Gastroesophageal sphincter (tissue), 3 donors: ENCODE results near the gene MAPK11.
"Not testable (repeated sequence)": the region's sequence is repeated elsewhere in the genome, so short reads cannot be mapped to it uniquely, and the experiment has no call there.

ENCODE experiments used
- EP300 ChIP-seq: sonication (generic); formaldehyde crosslinking; IDR thresholded peaks from one replicate; pipeline ENCODE4 v1.6.1; 2017; ENCODE audit warnings: antibody characterized with exemption, mild to moderate bottlenecking
- POLR2AphosphoS5 ChIP-seq: sonication (generic); formaldehyde crosslinking; IDR thresholded peaks from one replicate; pipeline ENCODE4 v1.6.1; 2017; ENCODE audit warnings: antibody characterized with exemption
- TF ChIP-seq, protein P1 (sequence below), 4 experiments: fragments of 200-600 bp in 2 of 4; fragments of 450-650 bp in 2 of 4; sonication (generic) in 1 of 4; IDR thresholded peaks; one replicate each; pipeline ENCODE4 v1.5.1; 2017 to 2019; ENCODE audit warnings: antibody characterized with exemption in 4 of 4, mild to moderate bottlenecking in 2 of 4, moderate library complexity in 2 of 4

DNA sequence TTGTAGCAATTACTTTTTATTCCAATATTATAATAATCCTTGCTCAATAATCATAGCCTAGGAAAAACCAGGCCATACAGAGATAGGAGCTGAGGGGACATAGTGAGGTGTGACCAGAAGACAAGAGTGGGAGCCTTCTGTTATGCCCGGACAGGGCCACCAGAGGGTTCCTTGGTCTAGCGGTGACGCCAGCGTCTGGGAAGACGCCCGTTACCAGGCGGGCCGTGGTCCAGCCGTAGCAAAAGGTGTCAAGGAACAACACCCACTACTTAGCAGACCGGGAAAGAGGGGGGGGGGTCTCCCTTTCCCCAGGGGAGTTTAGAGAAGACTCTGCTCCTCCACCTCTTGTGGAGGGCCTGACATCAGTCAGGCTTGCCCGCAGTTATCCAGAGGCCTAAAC is 3.2 kb upstream of the MAPK11 start:
- TF ChIP-seq, protein P1, sequence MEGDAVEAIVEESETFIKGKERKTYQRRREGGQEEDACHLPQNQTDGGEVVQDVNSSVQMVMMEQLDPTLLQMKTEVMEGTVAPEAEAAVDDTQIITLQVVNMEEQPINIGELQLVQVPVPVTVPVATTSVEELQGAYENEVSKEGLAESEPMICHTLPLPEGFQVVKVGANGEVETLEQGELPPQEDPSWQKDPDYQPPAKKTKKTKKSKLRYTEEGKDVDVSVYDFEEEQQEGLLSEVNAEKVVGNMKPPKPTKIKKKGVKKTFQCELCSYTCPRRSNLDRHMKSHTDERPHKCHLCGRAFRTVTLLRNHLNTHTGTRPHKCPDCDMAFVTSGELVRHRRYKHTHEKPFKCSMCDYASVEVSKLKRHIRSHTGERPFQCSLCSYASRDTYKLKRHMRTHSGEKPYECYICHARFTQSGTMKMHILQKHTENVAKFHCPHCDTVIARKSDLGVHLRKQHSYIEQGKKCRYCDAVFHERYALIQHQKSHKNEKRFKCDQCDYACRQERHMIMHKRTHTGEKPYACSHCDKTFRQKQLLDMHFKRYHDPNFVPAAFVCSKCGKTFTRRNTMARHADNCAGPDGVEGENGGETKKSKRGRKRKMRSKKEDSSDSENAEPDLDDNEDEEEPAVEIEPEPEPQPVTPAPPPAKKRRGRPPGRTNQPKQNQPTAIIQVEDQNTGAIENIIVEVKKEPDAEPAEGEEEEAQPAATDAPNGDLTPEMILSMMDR (IDR thresholded peaks at IDR 0.05) = not testable (repeated sequence)
- not testable (repeated sequence) for TF ChIP-seq POLR2AphosphoS5, EP300
